ENCODE results near the gene TIMELESS. TPM values are rescaled to one million over a fixed set of nuclear protein-coding genes. Genes with fewer than 3 reads are reported as not detected.

The TIMELESS gene
- total RNA-seq, 4 donors from 2014 or later = 5.4 to 7.1 (median 6.2) TPM

DNA sequence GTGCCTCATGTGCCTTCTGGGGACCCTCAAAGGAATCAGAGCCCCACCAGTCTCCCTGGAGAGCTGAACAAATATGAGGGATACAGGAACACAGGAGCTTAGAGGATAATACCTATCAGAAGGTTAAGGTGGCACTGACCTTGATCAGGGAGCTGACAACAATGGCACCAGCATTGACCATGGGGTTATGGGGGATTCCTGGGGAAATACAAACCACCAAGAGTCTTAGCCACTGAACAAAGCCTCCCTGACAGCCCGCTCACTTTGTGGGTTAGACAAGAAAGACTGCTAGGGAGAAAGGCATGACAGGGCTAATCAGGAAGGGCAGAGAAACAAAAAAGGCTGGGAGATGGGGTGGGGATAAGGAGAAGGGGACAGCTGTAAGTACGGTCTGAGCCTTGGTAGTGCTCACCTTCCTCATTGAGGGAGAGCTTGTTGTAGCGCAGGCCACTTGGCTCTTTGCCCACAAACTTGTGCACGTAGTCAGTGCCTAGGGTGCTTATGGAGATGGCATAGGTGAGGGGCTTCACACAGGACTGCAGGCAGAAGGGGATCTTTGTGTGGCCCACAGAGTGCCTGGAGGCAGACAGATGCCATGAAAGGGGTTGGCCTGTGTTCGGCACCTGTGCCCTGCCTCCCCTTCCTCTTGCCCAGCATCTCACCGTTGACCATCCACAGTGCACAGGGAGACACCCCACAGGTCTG is 28.4 kb upstream of the TIMELESS start:
- 89% methylated on average over 6 of the region's 6 CpGs for WGBS
- no peaks in the 10 kb centered on the region for H3K9me3 ChIP-seq

DNA sequence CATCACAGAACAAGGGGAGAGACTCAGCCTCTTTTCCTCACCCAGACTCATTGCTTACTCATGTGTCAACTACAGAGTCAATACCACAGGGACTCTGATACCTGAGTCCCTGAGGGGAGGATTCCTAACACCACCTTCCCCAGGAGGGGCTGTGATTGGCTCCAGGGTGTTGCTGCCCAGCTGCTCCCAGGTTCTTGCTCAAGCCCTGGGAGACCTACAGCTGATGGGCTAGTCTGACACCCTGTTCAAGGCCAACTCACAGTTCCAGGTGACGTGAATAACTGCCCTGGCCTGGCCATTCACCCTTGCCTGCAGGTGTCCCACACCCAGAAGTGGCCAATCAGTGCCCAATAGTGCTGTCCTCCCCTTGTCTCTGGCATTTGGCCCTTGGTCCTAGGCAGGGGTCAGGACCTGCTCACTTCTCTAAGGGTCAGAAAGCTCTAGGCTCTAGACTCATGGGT is 27.8 kb upstream of the TIMELESS start:
- Histone ChIP-seq H3K4me1 (no peaks in the 10 kb centered on the region), H3K36me3 (peaks cover 4% of the 10 kb centered on the region), H3K4me3 (no peak overlapping the region), H3K9me3 (no peaks in the 10 kb centered on the region), H3K27ac (no peak overlapping the region), H3K27me3 (no peaks in the 10 kb centered on the region)
- TF ChIP-seq POLR2A (IDR thresholded peaks at IDR 0.05) (no peak), EP300 (IDR thresholded peaks at IDR 0.05) (no peak), POLR2AphosphoS5 (IDR thresholded peaks at IDR 0.05) (no peak)
- TF ChIP-seq, protein P1, sequence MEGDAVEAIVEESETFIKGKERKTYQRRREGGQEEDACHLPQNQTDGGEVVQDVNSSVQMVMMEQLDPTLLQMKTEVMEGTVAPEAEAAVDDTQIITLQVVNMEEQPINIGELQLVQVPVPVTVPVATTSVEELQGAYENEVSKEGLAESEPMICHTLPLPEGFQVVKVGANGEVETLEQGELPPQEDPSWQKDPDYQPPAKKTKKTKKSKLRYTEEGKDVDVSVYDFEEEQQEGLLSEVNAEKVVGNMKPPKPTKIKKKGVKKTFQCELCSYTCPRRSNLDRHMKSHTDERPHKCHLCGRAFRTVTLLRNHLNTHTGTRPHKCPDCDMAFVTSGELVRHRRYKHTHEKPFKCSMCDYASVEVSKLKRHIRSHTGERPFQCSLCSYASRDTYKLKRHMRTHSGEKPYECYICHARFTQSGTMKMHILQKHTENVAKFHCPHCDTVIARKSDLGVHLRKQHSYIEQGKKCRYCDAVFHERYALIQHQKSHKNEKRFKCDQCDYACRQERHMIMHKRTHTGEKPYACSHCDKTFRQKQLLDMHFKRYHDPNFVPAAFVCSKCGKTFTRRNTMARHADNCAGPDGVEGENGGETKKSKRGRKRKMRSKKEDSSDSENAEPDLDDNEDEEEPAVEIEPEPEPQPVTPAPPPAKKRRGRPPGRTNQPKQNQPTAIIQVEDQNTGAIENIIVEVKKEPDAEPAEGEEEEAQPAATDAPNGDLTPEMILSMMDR (IDR thresholded peaks at IDR 0.05) = no peak
- no CpG with 5 or more reads among the region's 1 CpG for WGBS
- no peak for DNase-seq (ENCODE audit: low spot score in 2 of 2)

More for the DNA sequence above, 28.4 kb upstream of the TIMELESS start:
- no peaks in the 10 kb centered on the region for H3K4me1 ChIP-seq
- H3K36me3 ChIP-seq = peaks cover 2% of the 10 kb centered on the region
- TF ChIP-seq POLR2A (IDR thresholded peaks at IDR 0.05) = no peak
- no peak for TF ChIP-seq EP300 (IDR thresholded peaks at IDR 0.05)
- no peak for DNase-seq (ENCODE audit: low spot score in 2 of 2)
- no peaks in the 10 kb centered on the region for H3K27me3 ChIP-seq
- no peak overlapping the region for H3K27ac ChIP-seq
- no peak overlapping the region for H3K4me3 ChIP-seq

DNA sequence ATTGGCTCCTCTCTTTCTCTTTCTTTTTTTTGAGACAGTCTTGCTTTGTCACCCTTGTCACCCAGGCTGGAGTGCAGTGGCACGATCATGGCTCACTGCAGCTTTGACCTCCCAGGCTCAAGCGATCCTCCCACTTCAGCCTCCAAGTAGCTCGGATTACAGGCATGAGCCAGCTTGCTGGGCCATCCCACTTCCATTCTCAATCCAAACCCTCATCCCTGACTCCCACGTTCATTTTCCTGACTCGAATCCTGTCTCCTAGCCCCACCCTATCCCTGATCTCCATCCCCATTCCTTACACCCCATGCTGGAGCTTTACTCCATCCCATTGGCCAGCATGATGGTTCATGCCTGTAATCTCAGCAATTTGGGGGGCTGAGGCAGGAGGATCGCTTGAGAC is 26.9 kb upstream of the TIMELESS start:
- Histone ChIP-seq H3K4me1 (no peaks in the 10 kb centered on the region), H3K36me3 (peaks cover 6% of the 10 kb centered on the region), H3K4me3 (no peak overlapping the region), H3K27ac (no peak overlapping the region), H3K27me3 (no peaks in the 10 kb centered on the region), H3K9me3 (no peaks in the 10 kb centered on the region)
- no peak for TF ChIP-seq POLR2A (IDR thresholded peaks at IDR 0.05)
- TF ChIP-seq POLR2AphosphoS5 (IDR thresholded peaks at IDR 0.05) = no peak
- no peak for TF ChIP-seq EP300 (IDR thresholded peaks at IDR 0.05)
- TF ChIP-seq, protein P1 (IDR thresholded peaks at IDR 0.05) = no peak
- no peak for DNase-seq (ENCODE audit: low spot score in 2 of 2)
- WGBS = 79% methylated on average over 6 of the region's 6 CpGs

DNA sequence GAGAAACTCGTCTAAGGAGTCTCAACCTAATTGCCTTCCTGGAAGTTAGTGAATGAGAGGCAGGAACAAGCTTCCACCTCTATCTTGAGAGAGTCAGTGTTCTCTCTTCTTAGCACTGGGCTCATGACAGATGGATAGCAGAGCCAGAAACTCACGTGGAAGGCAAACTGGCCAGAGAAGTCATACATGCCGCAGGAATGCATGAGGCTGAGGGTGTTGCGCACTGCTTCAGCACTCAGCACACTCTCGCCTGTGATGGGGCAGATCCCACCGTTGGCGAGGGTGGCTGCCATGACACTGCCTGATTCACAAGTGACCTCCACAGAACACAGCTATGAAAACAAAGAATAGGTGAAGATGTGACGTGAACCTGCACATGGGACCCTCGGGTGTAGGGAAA is 25.2 kb upstream of the TIMELESS start:
- WGBS = 94% methylated on average over 9 of the region's 9 CpGs
- H3K36me3 ChIP-seq = peaks cover 6% of the 10 kb centered on the region
- H3K27me3 ChIP-seq = no peaks in the 10 kb centered on the region
- H3K4me3 ChIP-seq = no peak overlapping the region
- no peak overlapping the region for H3K27ac ChIP-seq
- no peak for DNase-seq (ENCODE audit: low spot score in 2 of 2)
- H3K4me1 ChIP-seq = peaks cover 8% of the 10 kb centered on the region
- TF ChIP-seq, protein P1 (IDR thresholded peaks at IDR 0.05) = no peak
- no peak for TF ChIP-seq POLR2AphosphoS5 (IDR thresholded peaks at IDR 0.05)
- no peak for TF ChIP-seq EP300 (IDR thresholded peaks at IDR 0.05)
- TF ChIP-seq POLR2A (IDR thresholded peaks at IDR 0.05) = no peak
- no peaks in the 10 kb centered on the region for H3K9me3 ChIP-seq

DNA sequence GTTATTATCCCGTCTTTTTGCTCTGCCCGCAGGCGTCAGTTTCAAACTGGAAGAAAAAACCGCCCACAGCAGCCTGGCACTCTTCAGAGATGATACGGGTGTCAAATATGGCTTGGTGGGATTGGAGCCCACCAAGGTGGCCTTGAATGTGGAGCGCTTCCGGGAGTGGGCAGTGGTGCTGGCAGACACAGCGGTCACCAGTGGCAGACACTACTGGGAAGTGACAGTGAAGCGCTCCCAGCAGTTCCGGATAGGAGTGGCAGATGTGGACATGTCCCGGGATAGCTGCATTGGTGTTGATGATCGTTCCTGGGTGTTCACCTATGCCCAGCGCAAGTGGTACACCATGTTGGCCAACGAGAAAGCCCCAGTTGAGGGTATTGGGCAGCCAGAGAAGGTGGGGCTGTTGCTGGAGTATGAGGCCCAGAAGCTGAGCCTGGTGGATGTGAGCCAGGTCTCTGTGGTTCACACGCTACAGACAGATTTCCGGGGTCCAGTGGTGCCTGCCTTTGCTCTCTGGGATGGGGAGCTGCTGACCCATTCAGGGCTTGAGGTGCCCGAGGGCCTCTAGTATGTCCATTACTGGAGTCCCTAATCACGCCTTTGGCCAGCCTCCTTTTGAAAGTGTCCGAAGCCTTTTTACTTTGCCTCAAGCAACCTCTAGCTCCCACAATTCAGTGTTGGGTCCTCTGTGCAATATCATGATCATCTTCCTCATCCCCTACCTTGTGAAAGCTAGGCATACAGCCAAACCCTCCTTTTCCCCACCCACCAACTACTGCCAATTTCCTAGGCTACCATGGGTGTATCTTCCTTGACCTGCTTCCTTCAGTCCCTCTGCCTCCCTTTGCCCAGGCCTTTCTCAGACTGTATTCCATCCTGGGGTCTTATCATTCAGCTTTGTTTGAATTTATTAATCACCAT is 20.0 kb upstream of the TIMELESS start:
- H3K27ac ChIP-seq = peak overlapping the region; percentile 88
- WGBS = 40% methylated on average over 19 of the region's 19 CpGs
- no peaks in the 10 kb centered on the region for H3K9me3 ChIP-seq
- DNase-seq (ENCODE audit: low spot score in 2 of 2) = peak in 1 of 2 donors; percentile 67
- TF ChIP-seq POLR2A (IDR thresholded peaks at IDR 0.05) = no peak
- TF ChIP-seq POLR2AphosphoS5 (IDR thresholded peaks at IDR 0.05) = no peak
- no peak for TF ChIP-seq EP300 (IDR thresholded peaks at IDR 0.05)
- TF ChIP-seq, protein P1 (IDR thresholded peaks at IDR 0.05) = no peak
- H3K4me3 ChIP-seq = peak overlapping the region; percentile 74
- no peaks in the 10 kb centered on the region for H3K27me3 ChIP-seq
- peaks cover 6% of the 10 kb centered on the region for H3K36me3 ChIP-seq
- peaks cover 21% of the 10 kb centered on the region for H3K4me1 ChIP-seq

Measured in suprapubic skin (tissue), 4 donors.